ENCODE results near the gene OR7A5.

OR7A5 gene

GRCh38 chr19:14835011-14835410 lies at the start of gene OR7A5, which contains the start of gene OR7C1:
Gene OR7A5, minus strand, starts transcription at chr19:14835185. Its CDS starts 6,944 bp downstream, at chr19:14828241.
Gene OR7C1, minus strand, starts transcription at chr19:14835185. Its CDS starts 35,049 bp downstream, at chr19:14800136.
- TF ChIP-seq CTCF (IDR thresholded peaks at IDR 0.05; ENCODE audit: low read length, missing control alignments) = no peak
- H3K4me3 ChIP-seq (replicated peaks; ENCODE audit: low read depth, low read length) = no peak within 1 kb of the TSS
- no peak for DNase-seq (ENCODE audit: low read depth)

- peak; percentile 57 for TF ChIP-seq CTCF (IDR thresholded peaks at IDR 0.05; ENCODE audit: low read length, missing control alignments)
- DNase-seq (ENCODE audit: low read depth) = peak; percentile 32
- H3K4me3 ChIP-seq (replicated peaks; ENCODE audit: low read depth, low read length) = no peak overlapping the region
Observed at GRCh38 chr19:14871619-14872230, 36.7 kb upstream of the OR7A5 start.

- no peak for TF ChIP-seq CTCF (IDR thresholded peaks at IDR 0.05; ENCODE audit: low read length, missing control alignments)
- DNase-seq (ENCODE audit: low read depth) = no peak
- no peak overlapping the region for H3K4me3 ChIP-seq (replicated peaks; ENCODE audit: low read depth, low read length)
Observed at GRCh38 chr19:14868497-14868896, 33.5 kb upstream of the OR7A5 start.

GRCh38 chr19:14848822-14849221 lies 13.8 kb upstream of the OR7A5 start, which contains the start of gene OR7A10:
Gene OR7A10, minus strand, starts transcription at chr19:14848922. Its CDS starts 7,045 bp downstream, at chr19:14841877.
- no peak for TF ChIP-seq CTCF (IDR thresholded peaks at IDR 0.05; ENCODE audit: low read length, missing control alignments)
- DNase-seq (ENCODE audit: low read depth) = no peak
- H3K4me3 ChIP-seq (replicated peaks; ENCODE audit: low read depth, low read length) = no peak within 1 kb of the TSS

GRCh38 chr19:14843578-14843977 lies 8.6 kb upstream of the OR7A5 start:
- no peak overlapping the region for H3K4me3 ChIP-seq (replicated peaks; ENCODE audit: low read depth, low read length)
- no peak for TF ChIP-seq CTCF (IDR thresholded peaks at IDR 0.05; ENCODE audit: low read length, missing control alignments)
- DNase-seq (ENCODE audit: low read depth) = no peak

- no peak for TF ChIP-seq CTCF (IDR thresholded peaks at IDR 0.05; ENCODE audit: low read length, missing control alignments)
- H3K4me3 ChIP-seq (replicated peaks; ENCODE audit: low read depth, low read length) = no peak overlapping the region
- no peak for DNase-seq (ENCODE audit: low read depth)
Observed at GRCh38 chr19:14843169-14843568, 8.2 kb upstream of the OR7A5 start.

- DNase-seq (ENCODE audit: low read depth) = no peak
- no peak for TF ChIP-seq CTCF (IDR thresholded peaks at IDR 0.05; ENCODE audit: low read length, missing control alignments)
Observed at GRCh38 chr19:14840206-14840605, 5.2 kb upstream of the OR7A5 start.

More at GRCh38 chr19:14840206-14840605, 5.2 kb upstream of the OR7A5 start:
- no peak overlapping the region for H3K4me3 ChIP-seq (replicated peaks; ENCODE audit: low read depth, low read length)

Data from fibroblast of pulmonary artery (primary cell).